ENCODE data around the gene EIF1B. TPM values are rescaled to one million over a fixed set of nuclear protein-coding genes. Genes with fewer than 3 reads are reported as not detected.

Gene EIF1B
- polyA plus RNA-seq, 3 donors, result 125 to 133 (median 125) TPM

DNA sequence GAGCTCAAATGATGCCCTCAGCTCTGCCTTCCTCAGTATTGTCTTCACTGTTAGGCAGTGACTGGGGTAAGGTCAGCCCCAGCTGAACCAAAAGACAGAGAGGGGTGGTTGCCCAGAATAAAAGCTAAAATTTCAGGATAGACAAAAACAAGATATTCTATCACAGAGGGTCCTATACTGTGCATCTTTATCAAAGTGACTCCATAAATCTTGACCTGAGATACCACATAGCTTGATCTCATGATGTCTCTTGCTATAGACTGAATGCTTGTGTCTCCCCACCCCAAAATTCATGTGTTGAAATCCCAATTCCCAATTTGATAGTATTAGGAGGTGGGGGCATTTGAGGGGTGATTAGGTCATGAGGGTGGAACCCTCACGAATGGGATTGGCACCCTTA is 30.4 kb downstream of the EIF1B start:
- DNase-seq (ENCODE audit: low read depth in 3 of 3, low spot score in 2 of 3), result no peak

GRCh38 chr3:40340541-40341170 is 31.1 kb downstream of the EIF1B start:
- no peak for DNase-seq (ENCODE audit: low read depth in 3 of 3, low spot score in 2 of 3)

DNA sequence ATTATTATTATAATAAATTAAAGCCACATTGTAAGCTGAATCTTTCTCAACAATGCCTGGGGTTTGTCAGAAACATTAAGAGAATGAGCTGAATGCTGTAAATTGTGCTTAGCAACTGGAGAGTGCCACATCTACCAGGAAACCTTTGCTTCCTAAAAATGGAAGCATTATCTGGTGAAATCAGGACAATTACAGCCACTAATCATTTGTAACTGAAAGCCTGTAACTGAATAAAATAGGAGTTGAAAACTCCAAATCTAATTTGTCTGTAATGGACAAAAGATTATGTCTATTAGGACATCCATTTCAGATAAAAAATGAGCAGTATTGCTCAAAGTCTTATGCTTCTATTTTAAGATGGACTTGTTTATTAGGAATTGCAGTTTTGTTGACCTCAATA is 32.2 kb downstream of the EIF1B start:
- DNase-seq (ENCODE audit: low read depth in 3 of 3, low spot score in 2 of 3), result no peak

DNA sequence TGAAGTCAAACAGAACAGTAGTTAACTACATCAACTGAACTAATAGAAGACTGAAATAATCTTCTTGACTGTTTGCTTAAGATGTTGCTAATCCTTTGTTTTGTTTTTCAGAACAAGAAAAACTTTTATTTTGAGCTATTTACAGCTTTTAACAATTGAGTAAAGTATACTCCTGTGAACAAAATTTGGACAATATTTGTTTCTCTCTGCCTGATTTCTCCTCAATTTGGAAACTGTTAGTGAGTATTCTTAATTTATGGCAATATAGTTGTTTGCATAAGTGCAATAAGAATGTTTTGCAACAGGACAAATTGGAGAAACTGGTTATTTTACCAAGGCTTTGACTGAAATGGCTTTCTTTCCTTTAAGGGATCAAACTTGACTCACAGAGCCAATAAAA is 41.0 kb downstream of the EIF1B start:
- DNase-seq (ENCODE audit: low read depth in 3 of 3, low spot score in 2 of 3), result no peak

- no peak for DNase-seq (ENCODE audit: low read depth in 3 of 3, low spot score in 2 of 3)
Observed at GRCh38 chr3:40355410-40355809, 45.9 kb downstream of the EIF1B start.

- DNase-seq (ENCODE audit: low read depth in 3 of 3, low spot score in 2 of 3), result no peak
Observed at GRCh38 chr3:40358454-40358853, 48.9 kb downstream of the EIF1B start.

Other genes with a start within 250 kb of the EIF1B start
- 1 to 10 TPM; 1.8 to 2.2 (median 1.9) TPM for gene ENTPD3, start 77.5 kb downstream of the EIF1B start, polyA plus RNA-seq (ENCODE audit: insufficient read length in 3 of 3)
- 1,000 to 10,000 TPM; 1,850 to 1,900 (median 1,876) TPM for gene RPL14, start 147.6 kb downstream of the EIF1B start, polyA plus RNA-seq (ENCODE audit: insufficient read length in 3 of 3)
- 1 to 10 TPM; 7.2 to 7.6 (median 7.3) TPM for gene ZNF619, start 167.4 kb downstream of the EIF1B start, polyA plus RNA-seq (ENCODE audit: insufficient read length in 3 of 3)
- gene ZNF620, start 196.3 kb downstream of the EIF1B start, polyA plus RNA-seq (ENCODE audit: insufficient read length in 3 of 3), result 10 to 100 TPM in 2 of 3 donors, 1 to 10 TPM in 1; 9.6 to 11.0 (median 10.6) TPM
- gene ZNF621, start 215.3 kb downstream of the EIF1B start, polyA plus RNA-seq (ENCODE audit: insufficient read length in 3 of 3), result 10 to 100 TPM; 22.9 to 24.8 (median 23.5) TPM

Measured in right renal cortex interstitium (tissue), 3 donors.